HCT116 (cell line): Measurements from ENCODE around the gene SLC16A10.

Experiments
- CTCF ChIP-seq, 3 experiments: fragments of 200-600 bp in 1 of 3; sonication (generic) in 1 of 3; IDR thresholded peaks in 2 of 3; conservative IDR thresholded peaks in 1 of 3; 2 replicates each; pipeline ENCODE4 v1.5.1; 2012 to 2017; ENCODE audit warnings: low read depth in 2 of 3, low read length in 2 of 3, antibody characterized with exemption in 1 of 3, borderline replicate concordance in 1 of 3, control low read depth in 1 of 3, mild to moderate bottlenecking in 1 of 3, mixed read lengths in 1 of 3, mixed run types in 1 of 3, moderate library complexity in 1 of 3; ENCODE audit not compliant: insufficient read depth in 1 of 3
- EZH2 ChIP-seq: fragments of 200-600 bp; sonication (generic); IDR thresholded peaks from 2 replicates; pipeline ENCODE4 v1.6.1; 2017; ENCODE audit warnings: antibody characterized with exemption, mixed run types
- EZH2phosphoT487 ChIP-seq: fragments of 200-600 bp; IDR thresholded peaks from 2 replicates; pipeline ENCODE4 v1.6.1; 2018; ENCODE audit warnings: antibody characterized with exemption, borderline replicate concordance
- FOSL1 ChIP-seq: IDR thresholded peaks from 2 replicates; pipeline ENCODE4 v1.6.1; 2012; ENCODE audit warnings: low read depth
- JUND ChIP-seq: IDR thresholded peaks from 2 replicates; pipeline ENCODE4 v1.6.1; 2012
- RAD21 ChIP-seq: IDR thresholded peaks from 2 replicates; pipeline ENCODE4 v1.6.1; 2012; ENCODE audit warnings: low read depth, mild to moderate bottlenecking
- ZNF274 ChIP-seq: fragments of 200-500 bp; sonication (Bioruptor generic); IDR thresholded peaks from 2 replicates; pipeline ENCODE4 v1.6.1; 2014; ENCODE audit warnings: mild to moderate bottlenecking, low read depth, low read length, inconsistent platforms

GRCh38 chr6:111267764-111268333 is 180.5 kb downstream of the SLC16A10 start:
- TF ChIP-seq EZH2, result no peak
- no peak for TF ChIP-seq CTCF (IDR thresholded peaks at IDR 0.05 in 2 of 3, conservative IDR thresholded peaks at IDR 0.05 in 1 of 3; ENCODE audit: borderline replicate concordance in 1 of 3, insufficient read depth in 1 of 3, low read depth in 2 of 3, low read length in 2 of 3)
- no peak for TF ChIP-seq JUND
- no peak for TF ChIP-seq RAD21
- TF ChIP-seq FOSL1, result no peak
- no peak for TF ChIP-seq ZNF274
- no peak for TF ChIP-seq EZH2phosphoT487
